H1 (cell line): ENCODE measurements around the gene TTLL7. TPM values are rescaled to one million over a fixed set of nuclear protein-coding genes. Genes with fewer than 3 reads are reported as not detected.

ENCODE experiments used
- CTCF ChIA-PET: fragments of 300-600 bp; sonication (Branson Sonifier 250); formaldehyde crosslinking; loops from one replicate; lab custom pipeline; 2021; ENCODE audit not compliant: partially characterized antibody; lab: Charles Lee
- POLR2A ChIA-PET: fragments of 300-600 bp; sonication (Branson Sonifier 250); formaldehyde crosslinking; loops from one replicate; lab custom pipeline; 2021; ENCODE audit warnings: inconsistent platforms; ENCODE audit not compliant: partially characterized antibody; lab: Charles Lee
- DNase-seq, 2 experiments: peaks; one replicate each; pipeline versions ENCODE4 v3.0.0 to v3.0.0-alpha.2; 2010 to 2022; ENCODE audit warnings: low spot score in 2 of 2, low read depth in 1 of 2, mixed read lengths in 1 of 2
- FAIRE-seq: peaks from 2 replicates; lab custom pipeline; 2011; peaks lifted over from hg19 to GRCh38; lab: Jason Lieb, UNC
- H2AFZ ChIP-seq: 2 replicates; pipeline ENCODE4 v1.8.1; 2012; ENCODE audit warnings: low read length, inconsistent platforms
- H2AK5ac ChIP-seq: 2 replicates; pipeline ENCODE4 v1.6.1; 2013; ENCODE audit warnings: low read depth, low read length
- H2BK120ac ChIP-seq: replicated peaks from 2 replicates; pipeline ENCODE3; 2013; ENCODE audit warnings: low read depth, low read length, inconsistent platforms
- H2BK12ac ChIP-seq: 2 replicates; pipeline ENCODE4 v1.6.1; 2013; ENCODE audit warnings: low read depth, low read length
- H2BK15ac ChIP-seq: 2 replicates; pipeline ENCODE4 v1.6.1; 2013; ENCODE audit warnings: low read length
- H2BK20ac ChIP-seq: 2 replicates; pipeline ENCODE4 v1.6.1; 2013; ENCODE audit warnings: low read length
- H2BK5ac ChIP-seq: 2 replicates; pipeline ENCODE4 v1.6.1; 2013; ENCODE audit warnings: low read depth, low read length
- H3K14ac ChIP-seq: 2 replicates; pipeline ENCODE4 v1.6.1; 2013; ENCODE audit warnings: inconsistent platforms; ENCODE audit not compliant: insufficient read length
- H3K18ac ChIP-seq: 2 replicates; pipeline ENCODE4 v1.6.1; 2013; ENCODE audit warnings: low read length; ENCODE audit errors: extremely low read depth
- H3K23ac ChIP-seq: 2 replicates; pipeline ENCODE4 v1.6.1; 2013; ENCODE audit warnings: inconsistent platforms; ENCODE audit not compliant: insufficient read length
- H3K23me2 ChIP-seq: 2 replicates; pipeline ENCODE4 v1.6.1; 2013; ENCODE audit warnings: low read depth, low read length
- H3K27ac ChIP-seq: 2 replicates; pipeline ENCODE4 v1.6.1; 2011; ENCODE audit warnings: low read depth, low read length, inconsistent platforms
- H3K27me3 ChIP-seq, 4 experiments: replicated peaks in 1 of 4; 1 replicate in 1 of 4; 2 replicates in 3 of 4; pipeline versions ENCODE4 v1.6.1 to v1.8.1; 2011 to 2013; ENCODE audit warnings: low read length in 3 of 4, mild to moderate bottlenecking in 3 of 4, inconsistent platforms in 2 of 4, mixed read lengths in 2 of 4, moderate library complexity in 1 of 4; ENCODE audit not compliant: control insufficient read depth in 3 of 4, insufficient read depth in 3 of 4; ENCODE audit errors: extremely low read depth in 1 of 4
- H3K36me3 ChIP-seq, 4 experiments: 2 replicates each; pipeline versions ENCODE4 v1.6.1 to v1.8.1; 2011 to 2013; ENCODE audit warnings: mild to moderate bottlenecking in 4 of 4, low read length in 3 of 4, moderate library complexity in 2 of 4, control low read depth in 1 of 4, inconsistent platforms in 1 of 4; ENCODE audit not compliant: insufficient read depth in 4 of 4, control insufficient read depth in 2 of 4
- H3K4ac ChIP-seq: replicated peaks from 2 replicates; pipeline ENCODE3; 2013; ENCODE audit warnings: low read length, low read depth, mixed read lengths, inconsistent platforms; ENCODE audit not compliant: insufficient read length
- H3K4me1 ChIP-seq, 4 experiments: replicated peaks in 1 of 4; 1 replicate in 1 of 4; 2 replicates in 3 of 4; pipeline versions ENCODE4 v1.6.1 to v1.8.1; 2011 to 2013; ENCODE audit warnings: low read length in 3 of 4, inconsistent platforms in 2 of 4, mixed read lengths in 1 of 4; ENCODE audit not compliant: insufficient read depth in 4 of 4, control insufficient read depth in 3 of 4
- H3K4me2 ChIP-seq, 2 experiments: 2 replicates each; pipeline versions ENCODE4 v1.6.1 to v1.8.1; 2011 to 2013; ENCODE audit warnings: low read depth in 2 of 2, low read length in 2 of 2, control low read depth in 1 of 2, inconsistent platforms in 1 of 2, mild to moderate bottlenecking in 1 of 2; ENCODE audit not compliant: insufficient read depth in 1 of 2
- H3K4me3 ChIP-seq, 4 experiments: fragments of 200-600, 300-600 bp in 1 of 4; sonication (generic), shearing (Covaris generic), sonication (Bioruptor Twin) in 1 of 4; 2 replicates each; pipeline versions ENCODE4 v1.5.1 to v1.8.1; 2011 to 2016; ENCODE audit warnings: low read length in 4 of 4, low read depth in 3 of 4, control low read depth in 2 of 4, inconsistent platforms in 2 of 4, mild to moderate bottlenecking in 2 of 4, mixed read lengths in 1 of 4, moderate library complexity in 1 of 4; ENCODE audit not compliant: insufficient read depth in 2 of 4; ENCODE audit errors: extremely low read depth in 1 of 4
- H3K56ac ChIP-seq: replicated peaks from 2 replicates; pipeline ENCODE3; 2013; ENCODE audit warnings: low read depth, mild to moderate bottlenecking, mixed read lengths, low read length, inconsistent platforms; ENCODE audit not compliant: insufficient read length
- H3K79me1 ChIP-seq: 2 replicates; pipeline ENCODE4 v1.6.1; 2013; ENCODE audit warnings: low read depth, low read length, control low read depth
- H3K79me2 ChIP-seq, 2 experiments: 2 replicates each; pipeline versions ENCODE4 v1.6.1 to v1.8.1; 2012 to 2013; ENCODE audit warnings: low read length in 2 of 2, mild to moderate bottlenecking in 2 of 2, inconsistent platforms in 1 of 2; ENCODE audit not compliant: insufficient read depth in 2 of 2, control insufficient read depth in 1 of 2
- H3K9ac ChIP-seq, 4 experiments: replicated peaks in 1 of 4; 1 replicate in 1 of 4; 2 replicates in 3 of 4; pipeline versions ENCODE4 v1.6.1 to v1.8.1; 2011 to 2013; ENCODE audit warnings: low read depth in 3 of 4, low read length in 3 of 4, control low read depth in 2 of 4, mild to moderate bottlenecking in 2 of 4, moderate library complexity in 2 of 4, inconsistent platforms in 1 of 4; ENCODE audit errors: extremely low read depth in 1 of 4
- H3K9me3 ChIP-seq, 2 experiments: 2 replicates each; pipeline versions ENCODE4 v1.6.1 to v1.8.1; 2012 to 2013; ENCODE audit warnings: mild to moderate bottlenecking in 2 of 2, moderate library complexity in 2 of 2, control low read depth in 1 of 2, inconsistent platforms in 1 of 2, low read depth in 1 of 2, low read length in 1 of 2, mixed read lengths in 1 of 2; ENCODE audit not compliant: insufficient read depth in 2 of 2
- H4K20me1 ChIP-seq, 2 experiments: replicated peaks in 1 of 2; 2 replicates each; pipeline versions ENCODE3 to v1.8.1; 2011 to 2013; ENCODE audit warnings: inconsistent platforms in 2 of 2, low read length in 2 of 2, mild to moderate bottlenecking in 1 of 2; ENCODE audit not compliant: insufficient read depth in 2 of 2, control insufficient read depth in 1 of 2
- H4K5ac ChIP-seq: 2 replicates; pipeline ENCODE4 v1.6.1; 2013; ENCODE audit warnings: low read length, low read depth, mixed read lengths, inconsistent platforms; ENCODE audit not compliant: insufficient read length
- H4K8ac ChIP-seq: 2 replicates; pipeline ENCODE4 v1.8.0; 2013; ENCODE audit warnings: mild to moderate bottlenecking, moderate library complexity, low read length, inconsistent platforms; ENCODE audit not compliant: insufficient read depth; ENCODE audit errors: extremely low read depth
- H4K91ac ChIP-seq: replicated peaks from 2 replicates; pipeline ENCODE3; 2013; ENCODE audit warnings: low read length, mixed read lengths, inconsistent platforms; ENCODE audit not compliant: insufficient read length
- ATF2 ChIP-seq: IDR thresholded peaks from 2 replicates; pipeline ENCODE4 v1.6.1; 2012; ENCODE audit warnings: low read length, inconsistent platforms
- ATF3 ChIP-seq: IDR thresholded peaks from 2 replicates; pipeline ENCODE4 v1.6.1; 2011; ENCODE audit warnings: low read depth, mild to moderate bottlenecking, low read length; ENCODE audit not compliant: insufficient read depth
- CBX5 ChIP-seq: fragments of 300-800, 300-1000 bp; sonication (generic); IDR thresholded peaks from 2 replicates; pipeline ENCODE4 v1.7.1; 2016; ENCODE audit warnings: antibody characterized with exemption, low read length, low read depth
- CBX8 ChIP-seq: fragments of 300-800, 300-1000 bp; sonication (generic); IDR thresholded peaks from 2 replicates; pipeline ENCODE4 v1.7.1; 2016; ENCODE audit warnings: low read depth, low read length, borderline replicate concordance
- CHD1 ChIP-seq: IDR thresholded peaks from 2 replicates; pipeline ENCODE4 v1.6.1; 2012; ENCODE audit warnings: low read depth, low read length, improper control_type of control experiment
- CTBP2 ChIP-seq: IDR thresholded peaks from 2 replicates; pipeline ENCODE4 v1.7.0; 2011; ENCODE audit warnings: borderline replicate concordance, mild to moderate bottlenecking, moderate library complexity, mixed read lengths, low read length; ENCODE audit not compliant: insufficient read depth, insufficient read length
- FOSL1 ChIP-seq: IDR thresholded peaks from 2 replicates; pipeline ENCODE4 v1.6.1; 2011; ENCODE audit warnings: mild to moderate bottlenecking, low read depth, low read length, moderate library complexity; ENCODE audit not compliant: insufficient read depth
- GABPA ChIP-seq: IDR thresholded peaks from 2 replicates; pipeline ENCODE4 v1.6.1; 2011; ENCODE audit warnings: mild to moderate bottlenecking, low read length, moderate library complexity, borderline replicate concordance; ENCODE audit not compliant: insufficient read depth
- JUND ChIP-seq: IDR thresholded peaks from 2 replicates; pipeline ENCODE4 v1.6.1; 2011; ENCODE audit warnings: mild to moderate bottlenecking, improper control_type of control experiment, low read length
- KDM5A ChIP-seq: fragments of 200-600 bp; IDR thresholded peaks from 2 replicates; pipeline ENCODE4 v1.7.1; 2012; ENCODE audit warnings: mild to moderate bottlenecking, low read length, inconsistent platforms, mixed read lengths
- POLR2A ChIP-seq, 2 experiments: IDR thresholded peaks; 1 replicate in 1 of 2; 2 replicates in 1 of 2; pipeline ENCODE4 v1.6.1; 2011; ENCODE audit warnings: low read depth in 2 of 2, low read length in 2 of 2, mild to moderate bottlenecking in 2 of 2; ENCODE audit errors: control extremely low read depth in 1 of 2
- WGBS, 2 experiments: shearing (Covaris generic) in 1 of 2; methylation state at CpG; one replicate each; pipeline versions ENCODE4 v1.1.6 to v1.1.7; 2013 to 2015; ENCODE audit warnings: low lambda C conversion rate in 2 of 2, mixed read lengths in 2 of 2, inconsistent platforms in 1 of 2, low coverage in 1 of 2, missing lambda C conversion rate in 1 of 2; ENCODE audit not compliant: insufficient replicate concordance in 2 of 2, insufficient coverage in 1 of 2, insufficient read length in 1 of 2; ENCODE audit errors: extremely low coverage in 1 of 2, missing lambda C conversion rate in 1 of 2; 5-methylcytosine and 5-hydroxymethylcytosine counted together
- polyA plus RNA-seq, 7 experiments: library from polyadenylated mRNA; depleted of rRNA in 3 of 7; stranded (reverse) in 5 of 7; unstranded in 2 of 7; fragments of >200 nt in 5 of 7; fragments of 200-250 nt in 2 of 7; gene quantifications; 1 replicate in 5 of 7; 2 replicates in 1 of 7; 4 replicates in 1 of 7; pipeline versions ENCODE4 v1.2.1 to v1.2.3, GENCODE V29; 2011 to 2013; ENCODE audit warnings: missing spikeins in 2 of 7, mixed read lengths in 2 of 7
- total RNA-seq: library from RNA; stranded (reverse); fragmentation: NEBNext Ultra II Directional; extraction: Animal tissue kit (Norgen Biotek cat#: 25700); gene quantifications from 2 replicates; pipeline ENCODE4 v1.2.1, GENCODE V29; 2021

The TTLL7 gene
- total and polyA plus RNA-seq, 2 of the 8 experiments (the other 6 are each of a cell fraction or from before 2014, with no cell fraction given) = 1.9 to 7.9 TPM

DNA sequence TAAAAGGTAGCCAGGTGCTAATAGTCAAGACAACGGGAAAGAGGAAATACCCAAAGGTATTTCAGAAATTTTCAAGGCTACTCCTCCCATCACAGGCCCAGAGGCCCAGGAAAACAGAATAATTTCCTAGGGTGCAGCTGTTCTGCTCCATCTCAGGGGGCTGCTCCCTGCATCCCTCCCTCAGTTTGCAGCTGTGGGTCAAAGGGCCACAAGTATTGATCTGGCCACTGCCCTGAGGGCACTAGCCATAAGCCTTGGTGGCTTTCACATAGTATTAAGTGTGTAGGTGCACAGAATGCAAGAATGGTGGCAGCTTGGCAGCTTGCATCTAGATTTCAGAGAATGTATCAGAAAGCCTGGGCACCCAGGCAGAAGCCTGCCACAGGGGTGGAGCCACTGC lies 179.5 kb downstream of the TTLL7 start:
- Histone ChIP-seq H2BK5ac (no peak overlapping the region), H3K4me3 (no peak overlapping the region), H3K56ac (no peak overlapping the region), H3K36me3 (no peaks in the 10 kb centered on the region), H3K9me3 (no peaks in the 10 kb centered on the region), H2AFZ (no peak overlapping the region), H3K4me2 (no peak overlapping the region), H3K23me2 (no peaks in the 10 kb centered on the region), H2BK120ac (no peak overlapping the region), H3K27me3 (peaks cover 0 to 2% (median 0%) of the 10 kb centered on the region in 4 experiments; a peak in 1 of 7 replicates), H3K18ac (no peak overlapping the region), H4K91ac (no peak overlapping the region), H3K14ac (no peak overlapping the region), H3K4ac (no peak overlapping the region), H4K5ac (no peak overlapping the region), H3K79me2 (no peaks in the 10 kb centered on the region), H3K27ac (no peak overlapping the region), H2BK15ac (no peak overlapping the region), H2BK20ac (no peak overlapping the region), H2BK12ac (no peak overlapping the region), H3K9ac (no peak overlapping the region), H3K79me1 (no peaks in the 10 kb centered on the region), H2AK5ac (no peak overlapping the region), H3K4me1 (no peaks in the 10 kb centered on the region), H4K20me1 (no peaks in the 10 kb centered on the region), H3K23ac (no peak overlapping the region), H4K8ac (no peak overlapping the region)
- FAIRE-seq (no peak), DNase-seq (no peak)
- TF ChIP-seq POLR2A (IDR thresholded peaks at IDR 0.05; ENCODE audit: control extremely low read depth in 1 of 2, low read depth in 2 of 2, low read length in 2 of 2) (no peak), ATF2 (no peak), GABPA (no peak), CHD1 (no peak), FOSL1 (no peak), ATF3 (no peak), JUND (no peak), CBX5 (no peak), KDM5A (no peak), CBX8 (no peak), CTBP2 (no peak)
- 94% methylated on average over 1 of the region's 1 CpG; no CpG with 5 or more reads in 1 of the 2 experiments for WGBS, 2 experiments
- POLR2A ChIA-PET = no interaction called here
- CTCF ChIA-PET = interaction anchor here (0.5 kb wide), 1 partner anchor 49 kb away, joined by 4 read pairs; no protein-coding TSS in a partner anchor
